ENCODE results near the gene APOBEC3H. TPM values are rescaled to one million over a fixed set of nuclear protein-coding genes. Genes with fewer than 3 reads are reported as not detected.

The APOBEC3H gene
- total RNA-seq, 4 donors from 2014 or later = not detected

DNA sequence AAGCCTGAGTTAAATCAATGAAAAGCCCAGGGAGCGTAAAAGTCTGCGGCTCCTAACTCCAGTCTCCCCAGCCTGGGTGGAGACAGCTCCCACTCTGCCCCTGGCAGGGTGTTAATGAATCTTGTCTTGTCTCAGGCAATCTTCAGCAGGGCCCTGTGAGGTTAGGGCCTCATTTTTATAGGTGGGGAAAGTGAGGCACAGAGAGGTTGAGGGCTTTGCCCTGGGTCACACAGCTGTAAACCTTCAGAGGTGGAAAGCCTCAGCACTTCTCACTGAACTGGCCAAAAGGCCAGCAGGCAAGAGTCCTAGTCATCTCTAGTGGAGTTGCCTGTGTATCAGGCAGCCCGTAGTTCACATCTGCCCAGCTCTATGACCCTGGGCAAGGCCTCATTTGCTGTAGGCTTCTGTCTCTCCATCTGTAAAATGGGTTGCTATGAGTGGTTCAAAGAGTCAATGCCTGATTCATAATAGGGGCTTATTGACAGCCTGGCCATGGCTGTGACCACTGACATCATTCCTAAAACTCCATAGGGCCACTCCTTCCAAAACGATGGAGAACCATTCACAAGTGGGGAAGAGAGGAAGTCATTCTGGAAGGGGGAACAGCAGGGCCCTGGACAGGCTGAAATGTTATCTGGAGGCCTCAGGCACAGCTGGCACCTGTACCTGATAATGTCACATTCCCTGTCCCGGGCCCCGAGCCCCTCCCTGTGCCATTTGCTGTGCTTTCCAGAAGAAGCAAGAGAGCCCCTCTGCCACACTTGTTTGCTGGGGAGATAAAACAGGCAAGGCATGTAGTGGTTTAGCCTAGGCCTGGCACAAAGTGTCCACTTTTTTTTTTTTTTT, 49.4 kb downstream of the APOBEC3H start:
- no peak for TF ChIP-seq CTCF (IDR thresholded peaks at IDR 0.05; ENCODE audit: low read depth)

- TF ChIP-seq CTCF (IDR thresholded peaks at IDR 0.05; ENCODE audit: low read depth) = no peak
Measured at GRCh38 chr22:39147335-39148025, 50.4 kb downstream of the APOBEC3H start.

GRCh38 chr22:39148026-39148726, 51.1 kb downstream of the APOBEC3H start:
- no peak for TF ChIP-seq CTCF (IDR thresholded peaks at IDR 0.05; ENCODE audit: low read depth)

GRCh38 chr22:39148727-39149535, 51.9 kb downstream of the APOBEC3H start:
- TF ChIP-seq CTCF (IDR thresholded peaks at IDR 0.05; ENCODE audit: low read depth) = no peak

- TF ChIP-seq CTCF (IDR thresholded peaks at IDR 0.05; ENCODE audit: low read depth) = no peak
Measured at GRCh38 chr22:39149915-39150847, 53.1 kb downstream of the APOBEC3H start.

- TF ChIP-seq CTCF (IDR thresholded peaks at IDR 0.05; ENCODE audit: low read depth) = no peak
Measured at GRCh38 chr22:39150848-39151215, 53.8 kb downstream of the APOBEC3H start.

Data from subcutaneous adipose tissue (tissue), 4 donors.